HEK293 (cell line): Measurements from ENCODE around the gene CSNK1G1.

Experiments used
- CTCF ChIA-PET: fragments of 350-600 bp; formaldehyde crosslinking; extraction: SDS; loops from one replicate; lab custom pipeline; 2021; ENCODE audit warnings: antibody characterized with exemption; lab: Yijun Ruan, JAX
- POLR2A ChIA-PET: fragments of 300-600 bp; formaldehyde crosslinking; extraction: SDS; loops from one replicate; lab custom pipeline; 2020; ENCODE audit warnings: antibody characterized with exemption, inconsistent platforms; lab: Yijun Ruan, JAX
- H3K27ac ChIP-seq: fragments of 200-500 bp; sonication (Bioruptor generic); 2 replicates; pipeline ENCODE4 v1.5.1; 2014; ENCODE audit warnings: low read depth, low read length, control low read depth, inconsistent platforms; ENCODE audit errors: extremely low read depth
- H3K36me3 ChIP-seq, 2 experiments: fragments of 200-500 bp in 1 of 2; sonication (Bioruptor generic) in 1 of 2; 1 replicate in 1 of 2; 2 replicates in 1 of 2; pipeline ENCODE4 v1.5.1; 2014 to 2017; ENCODE audit warnings: inconsistent platforms in 2 of 2, low read length in 2 of 2; ENCODE audit not compliant: control insufficient read depth in 2 of 2, insufficient read depth in 1 of 2
- H3K4me1 ChIP-seq: fragments of 200-500 bp; sonication (Bioruptor generic); 2 replicates; pipeline ENCODE4 v1.5.1; 2014; ENCODE audit warnings: mild to moderate bottlenecking, low read length, inconsistent platforms; ENCODE audit not compliant: control insufficient read depth, insufficient read depth
- H3K4me3 ChIP-seq: 2 replicates; pipeline ENCODE4 v1.5.1; 2011; ENCODE audit warnings: low read depth, mild to moderate bottlenecking, control low read depth, low read length, moderate library complexity
- H3K9me3 ChIP-seq: fragments of 200-500 bp; sonication (Bioruptor generic); 2 replicates; pipeline ENCODE4 v1.5.1; 2014; ENCODE audit warnings: low read depth, low read length, inconsistent platforms; ENCODE audit not compliant: control insufficient read depth, insufficient read depth
- BCL11B ChIP-seq: fragments of 450-650 bp; formaldehyde crosslinking; IDR thresholded peaks from 2 replicates; pipeline ENCODE4 v1.5.1; 2016; ENCODE audit warnings: low read depth, missing biosample characterization, missing genetic modification characterization
- GFI1B ChIP-seq: fragments of 450-650 bp; formaldehyde crosslinking; IDR thresholded peaks from 2 replicates; pipeline ENCODE4 v1.5.1; 2016; ENCODE audit warnings: missing biosample characterization, missing genetic modification characterization
- GLI2 ChIP-seq: fragments of 450-650 bp; formaldehyde crosslinking; IDR thresholded peaks from 2 replicates; pipeline ENCODE4; 2017; ENCODE audit warnings: missing biosample characterization, missing genetic modification characterization, low read depth, borderline replicate concordance
- IKZF3 ChIP-seq: fragments of 450-650 bp; IDR thresholded peaks from 2 replicates; pipeline ENCODE4 v1.5.0; 2018; ENCODE audit warnings: missing biosample characterization, mild to moderate bottlenecking, missing genetic modification characterization, moderate library complexity
- MZF1 ChIP-seq: fragments of 450-650 bp; formaldehyde crosslinking; IDR thresholded peaks from 2 replicates; pipeline ENCODE4 v1.5.1; 2017; ENCODE audit warnings: missing biosample characterization, missing genetic modification characterization, borderline replicate concordance
- SALL2 ChIP-seq: fragments of 450-650 bp; formaldehyde crosslinking; IDR thresholded peaks from 2 replicates; pipeline ENCODE4 v1.5.0; 2017; ENCODE audit warnings: missing biosample characterization, mild to moderate bottlenecking, missing genetic modification characterization, borderline replicate concordance
- SP3 ChIP-seq: fragments of 450-650 bp; formaldehyde crosslinking; IDR thresholded peaks from 2 replicates; pipeline ENCODE4 v1.5.1; 2016; ENCODE audit warnings: missing biosample characterization, missing genetic modification characterization
- SP7 ChIP-seq: fragments of 450-650 bp; formaldehyde crosslinking; IDR thresholded peaks from 2 replicates; pipeline ENCODE4 v1.5.1; 2016; ENCODE audit warnings: missing biosample characterization, missing genetic modification characterization
- ZBTB26 ChIP-seq: fragments of 450-650 bp; formaldehyde crosslinking; optimal IDR thresholded peaks from 2 replicates; pipeline ENCODE3; 2016; ENCODE audit warnings: missing biosample characterization, mild to moderate bottlenecking, missing genetic modification characterization
- ZNF112 ChIP-seq: fragments of 450-650 bp; formaldehyde crosslinking; IDR thresholded peaks from 2 replicates; pipeline ENCODE4 v1.5.0; 2017; ENCODE audit warnings: missing biosample characterization, missing genetic modification characterization
- ZNF221 ChIP-seq: fragments of 450-650 bp; formaldehyde crosslinking; IDR thresholded peaks from 2 replicates; pipeline ENCODE4 v1.5.1; 2017; ENCODE audit warnings: missing biosample characterization, missing genetic modification characterization, borderline replicate concordance
- ZNF350 ChIP-seq: fragments of 450-650 bp; formaldehyde crosslinking; IDR thresholded peaks from 2 replicates; pipeline ENCODE4 v1.5.0; 2017; ENCODE audit warnings: missing biosample characterization, mild to moderate bottlenecking, missing genetic modification characterization
- ZNF449 ChIP-seq: fragments of 450-650 bp; formaldehyde crosslinking; IDR thresholded peaks from 2 replicates; pipeline ENCODE4 v1.5.1; 2017; ENCODE audit warnings: missing biosample characterization, mild to moderate bottlenecking, missing genetic modification characterization, moderate library complexity
- ZNF549 ChIP-seq: fragments of 450-650 bp; IDR thresholded peaks from 2 replicates; pipeline ENCODE4 v1.5.1; 2018; ENCODE audit warnings: missing biosample characterization, missing genetic modification characterization, mild to moderate bottlenecking, inconsistent platforms, moderate library complexity
- ZNF555 ChIP-seq: fragments of 450-650 bp; formaldehyde crosslinking; conservative IDR thresholded peaks from 2 replicates; pipeline ENCODE4 v1.5.1; 2017; ENCODE audit warnings: missing biosample characterization, mild to moderate bottlenecking, missing genetic modification characterization, inconsistent platforms
- ZNF558 ChIP-seq: fragments of 450-650 bp; formaldehyde crosslinking; IDR thresholded peaks from 2 replicates; pipeline ENCODE4 v1.5.1; 2016; ENCODE audit warnings: missing biosample characterization, missing genetic modification characterization
- ZNF621 ChIP-seq: fragments of 450-650 bp; formaldehyde crosslinking; IDR thresholded peaks from 2 replicates; pipeline ENCODE4 v1.5.1; 2017; ENCODE audit warnings: missing biosample characterization, missing genetic modification characterization
- ZNF624 ChIP-seq: fragments of 450-650 bp; formaldehyde crosslinking; IDR thresholded peaks from 2 replicates; pipeline ENCODE4 v1.5.1; 2017; ENCODE audit warnings: missing biosample characterization, missing genetic modification characterization
- ZNF626 ChIP-seq: fragments of 450-650 bp; sonication (Bioruptor Pico); formaldehyde crosslinking; IDR thresholded peaks from 2 replicates; pipeline ENCODE4 v1.5.1; 2018; ENCODE audit warnings: missing biosample characterization, missing genetic modification characterization, inconsistent platforms
- ZNF660 ChIP-seq: fragments of 450-650 bp; IDR thresholded peaks from 2 replicates; pipeline ENCODE4 v1.5.1; 2018; ENCODE audit warnings: missing biosample characterization, mild to moderate bottlenecking, missing genetic modification characterization
- ZNF843 ChIP-seq: fragments of 450-650 bp; formaldehyde crosslinking; IDR thresholded peaks from 2 replicates; pipeline ENCODE4 v1.5.1; 2016; ENCODE audit warnings: missing biosample characterization, missing genetic modification characterization
- TF ChIP-seq, protein P1 (sequence below): fragments of 450-650 bp; IDR thresholded peaks from 2 replicates; pipeline ENCODE4 v1.5.1; 2018; ENCODE audit warnings: missing biosample characterization, mild to moderate bottlenecking, missing genetic modification characterization
- TF ChIP-seq, protein P2 (sequence below): fragments of 450-650 bp; formaldehyde crosslinking; IDR thresholded peaks from 2 replicates; pipeline ENCODE4 v1.5.1; 2017; ENCODE audit warnings: missing biosample characterization, missing genetic modification characterization
- TF ChIP-seq, protein P3 (sequence below): fragments of 450-650 bp; formaldehyde crosslinking; IDR thresholded peaks from 2 replicates; pipeline ENCODE4 v1.5.1; 2016; ENCODE audit warnings: missing biosample characterization, missing genetic modification characterization

Gene CSNK1G1

DNA sequence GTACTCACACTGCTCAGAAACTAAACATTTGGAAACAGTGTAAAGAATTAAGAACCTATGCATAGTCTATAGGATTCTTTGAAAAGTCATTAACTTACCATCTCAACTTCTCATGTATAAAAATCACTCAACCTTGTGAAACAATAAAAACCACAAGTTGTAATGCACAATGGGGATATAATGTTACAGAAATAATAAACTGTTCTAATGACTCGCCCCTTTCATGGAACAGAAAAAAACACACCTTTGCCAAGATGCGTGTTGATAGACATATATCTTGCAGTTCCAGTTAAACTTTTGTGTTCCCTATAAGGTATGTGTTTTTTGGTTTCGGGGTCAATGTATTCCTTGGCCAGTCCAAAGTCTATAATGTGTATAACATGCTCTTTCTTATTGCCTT is 142.3 kb downstream of the CSNK1G1 start (continued):
- TF ChIP-seq, protein P1, sequence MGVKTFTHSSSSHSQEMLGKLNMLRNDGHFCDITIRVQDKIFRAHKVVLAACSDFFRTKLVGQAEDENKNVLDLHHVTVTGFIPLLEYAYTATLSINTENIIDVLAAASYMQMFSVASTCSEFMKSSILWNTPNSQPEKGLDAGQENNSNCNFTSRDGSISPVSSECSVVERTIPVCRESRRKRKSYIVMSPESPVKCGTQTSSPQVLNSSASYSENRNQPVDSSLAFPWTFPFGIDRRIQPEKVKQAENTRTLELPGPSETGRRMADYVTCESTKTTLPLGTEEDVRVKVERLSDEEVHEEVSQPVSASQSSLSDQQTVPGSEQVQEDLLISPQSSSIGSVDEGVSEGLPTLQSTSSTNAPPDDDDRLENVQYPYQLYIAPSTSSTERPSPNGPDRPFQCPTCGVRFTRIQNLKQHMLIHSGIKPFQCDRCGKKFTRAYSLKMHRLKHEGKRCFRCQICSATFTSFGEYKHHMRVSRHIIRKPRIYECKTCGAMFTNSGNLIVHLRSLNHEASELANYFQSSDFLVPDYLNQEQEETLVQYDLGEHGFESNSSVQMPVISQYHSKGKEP = peak; percentile 85
- no peak for TF ChIP-seq ZNF555 (tag by site-specific recombination)
- no peak for TF ChIP-seq ZNF112 (tag by site-specific recombination)
- TF ChIP-seq BCL11B (tag by site-specific recombination) = 0 out of 2 replicates have a peak, but pooled peaks have one; percentile 64
- TF ChIP-seq ZNF549 (tag by site-specific recombination) = no peak
- no peak for TF ChIP-seq ZNF221 (tag by site-specific recombination)
- TF ChIP-seq IKZF3 (tag by site-specific recombination) = peak; percentile 38; the same call in 1 of the 2 replicates
- no peak for TF ChIP-seq ZBTB26
- no peak for TF ChIP-seq MZF1 (tag by site-specific recombination)
- no peak for TF ChIP-seq ZNF624 (tag by site-specific recombination)
- TF ChIP-seq ZNF350 (tag by site-specific recombination) = no peak
- peak; percentile 73; the same call in 1 of the 2 replicates for TF ChIP-seq ZNF843 (tag by site-specific recombination)
- no peak for TF ChIP-seq ZNF660 (tag by site-specific recombination)

GRCh38 chr15:64211696-64212095 is 144.3 kb downstream of the CSNK1G1 start:
- Histone ChIP-seq H3K36me3 (peaks cover 0 to 6% of the 10 kb centered on the region in 2 experiments; a peak in 2 of 3 replicates), H3K4me3 (no peak overlapping the region), H3K27ac (no peak overlapping the region), H3K4me1 (peaks cover 8% of the 10 kb centered on the region; the same call in 1 of the 2 replicates), H3K9me3 (no peaks in the 10 kb centered on the region)
- ChIA-PET CTCF (interaction anchor here (0.5 to 1.4 kb wide), 2 partner anchors 29 to 99 kb away, joined by 3 to 5 read pairs; no protein-coding TSS in a partner anchor), POLR2A (no interaction called here)
- TF ChIP-seq ZNF558 (tag by site-specific recombination) = no peak
- TF ChIP-seq, protein P2, sequence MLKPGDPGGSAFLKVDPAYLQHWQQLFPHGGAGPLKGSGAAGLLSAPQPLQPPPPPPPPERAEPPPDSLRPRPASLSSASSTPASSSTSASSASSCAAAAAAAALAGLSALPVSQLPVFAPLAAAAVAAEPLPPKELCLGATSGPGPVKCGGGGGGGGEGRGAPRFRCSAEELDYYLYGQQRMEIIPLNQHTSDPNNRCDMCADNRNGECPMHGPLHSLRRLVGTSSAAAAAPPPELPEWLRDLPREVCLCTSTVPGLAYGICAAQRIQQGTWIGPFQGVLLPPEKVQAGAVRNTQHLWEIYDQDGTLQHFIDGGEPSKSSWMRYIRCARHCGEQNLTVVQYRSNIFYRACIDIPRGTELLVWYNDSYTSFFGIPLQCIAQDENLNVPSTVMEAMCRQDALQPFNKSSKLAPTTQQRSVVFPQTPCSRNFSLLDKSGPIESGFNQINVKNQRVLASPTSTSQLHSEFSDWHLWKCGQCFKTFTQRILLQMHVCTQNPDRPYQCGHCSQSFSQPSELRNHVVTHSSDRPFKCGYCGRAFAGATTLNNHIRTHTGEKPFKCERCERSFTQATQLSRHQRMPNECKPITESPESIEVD (tag by site-specific recombination) = 0 out of 2 replicates have a peak, but pooled peaks have one; percentile 6

DNA sequence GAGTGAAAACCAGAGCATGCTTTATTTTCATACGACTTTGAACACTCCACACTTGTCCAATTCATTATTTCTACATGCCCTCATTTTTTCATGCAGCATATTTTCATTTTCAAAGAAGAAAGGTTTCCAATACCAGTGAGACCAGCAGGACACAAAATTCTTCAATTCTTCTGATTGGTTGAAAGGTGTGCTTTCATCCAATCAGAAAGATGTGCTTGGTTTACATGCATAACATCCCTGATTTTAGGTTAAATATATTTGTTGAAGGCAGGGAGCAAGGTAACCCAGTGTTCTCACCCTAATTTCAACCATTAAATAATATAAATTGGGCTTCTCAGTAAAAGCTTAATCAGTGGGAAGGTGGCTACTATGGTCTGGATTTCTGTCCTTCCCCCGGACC is 145.6 kb downstream of the CSNK1G1 start:
- Histone ChIP-seq H3K9me3 (no peaks in the 10 kb centered on the region), H3K27ac (no peak overlapping the region), H3K36me3 (peaks cover 0 to 4% of the 10 kb centered on the region in 2 experiments; a peak in 2 of 3 replicates), H3K4me3 (no peak overlapping the region), H3K4me1 (peaks cover 8% of the 10 kb centered on the region; the same call in 1 of the 2 replicates)
- POLR2A ChIA-PET = no interaction called here
- CTCF ChIA-PET = interaction anchor here (0.6 to 1.4 kb wide), 6 partner anchors 66 to 477 kb away, joined by 3 to 5 read pairs (median 4); no protein-coding TSS in a partner anchor
- TF ChIP-seq SALL2 (tag by site-specific recombination) (no peak), ZNF626 (tag by site-specific recombination) (no peak), MZF1 (tag by site-specific recombination) (no peak), ZNF621 (no peak), GFI1B (tag by site-specific recombination) (no peak), ZNF449 (tag by site-specific recombination) (no peak), SP7 (no peak), GLI2 (tag by site-specific recombination) (no peak), SP3 (tag by site-specific recombination) (no peak)
- TF ChIP-seq, protein P3, sequence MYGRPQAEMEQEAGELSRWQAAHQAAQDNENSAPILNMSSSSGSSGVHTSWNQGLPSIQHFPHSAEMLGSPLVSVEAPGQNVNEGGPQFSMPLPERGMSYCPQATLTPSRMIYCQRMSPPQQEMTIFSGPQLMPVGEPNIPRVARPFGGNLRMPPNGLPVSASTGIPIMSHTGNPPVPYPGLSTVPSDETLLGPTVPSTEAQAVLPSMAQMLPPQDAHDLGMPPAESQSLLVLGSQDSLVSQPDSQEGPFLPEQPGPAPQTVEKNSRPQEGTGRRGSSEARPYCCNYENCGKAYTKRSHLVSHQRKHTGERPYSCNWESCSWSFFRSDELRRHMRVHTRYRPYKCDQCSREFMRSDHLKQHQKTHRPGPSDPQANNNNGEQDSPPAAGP = no peak
- TF ChIP-seq, protein P2 (tag by site-specific recombination) = no peak
